NCI-H345 (cell line): ENCODE results near the gene CSNK2A1.
"Not testable (repeated sequence)": the region's sequence is repeated elsewhere in the genome, so short reads cannot be mapped to it uniquely, and the experiment has no call there.

ENCODE experiments used
- DNase-seq: peaks from one replicate; lab custom pipeline; 2025; lab: John Stamatoyannopoulos, UW

CSNK2A1 gene

DNA sequence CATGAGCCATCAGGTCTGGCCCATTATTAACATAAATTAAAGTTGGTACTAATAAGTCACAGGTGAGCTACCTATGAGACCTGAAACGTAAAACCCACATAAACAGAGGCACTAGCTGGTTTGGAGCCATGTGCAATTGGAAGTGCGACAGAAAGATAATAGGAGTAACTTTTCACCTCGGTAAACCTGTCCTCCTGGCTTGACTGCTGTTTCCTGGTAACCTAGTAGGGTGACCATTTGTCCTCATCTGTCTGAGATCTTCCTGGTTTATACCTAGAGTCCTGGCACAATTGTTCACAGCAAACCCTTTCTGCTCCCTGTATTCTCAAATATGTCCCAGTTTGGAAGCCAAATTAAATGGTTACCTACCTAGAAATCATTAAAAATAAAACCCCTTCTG, 88.6 kb downstream of the CSNK2A1 start:
- DNase-seq = no peak

GRCh38 chr20:452021-452420, 91.6 kb downstream of the CSNK2A1 start:
- DNase-seq = not testable (repeated sequence)

DNA sequence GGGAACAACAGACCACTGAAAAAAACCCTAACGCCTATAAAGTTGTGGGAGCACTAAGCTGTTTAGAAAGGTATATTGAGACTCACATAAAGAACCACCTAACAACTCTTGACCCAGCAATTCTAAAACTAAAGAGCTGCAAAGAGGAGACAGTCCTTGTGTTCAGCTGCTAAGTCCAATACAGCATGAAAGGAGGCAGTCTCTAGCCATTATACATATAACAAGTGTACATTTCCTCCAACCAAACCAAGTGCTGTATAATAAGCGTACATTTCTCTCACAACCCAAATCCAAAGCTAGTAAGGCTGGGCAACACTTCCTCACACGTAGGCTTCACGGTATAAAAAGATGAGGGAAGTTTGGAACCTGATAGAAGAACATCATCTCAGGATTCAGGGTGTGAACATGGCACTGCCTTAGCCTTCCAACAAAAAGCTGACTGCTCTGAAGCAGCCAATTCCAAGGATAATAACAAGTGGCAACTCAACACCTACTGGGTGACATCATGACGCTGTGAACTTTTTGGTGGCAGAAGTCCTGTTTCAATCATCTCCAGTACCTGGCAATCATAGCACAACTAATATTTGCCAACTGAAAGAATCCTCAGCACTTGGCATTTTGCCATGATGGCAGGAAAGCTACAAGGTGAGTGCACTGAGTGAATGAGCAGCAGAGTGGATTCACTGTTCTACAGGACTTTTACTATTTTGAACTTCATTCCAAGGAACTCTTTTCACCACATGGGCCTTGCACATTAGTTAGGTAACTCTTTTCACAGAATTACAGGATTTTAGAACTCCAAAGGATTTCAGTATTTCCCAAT, 97.9 kb downstream of the CSNK2A1 start:
- DNase-seq = no peak

DNA sequence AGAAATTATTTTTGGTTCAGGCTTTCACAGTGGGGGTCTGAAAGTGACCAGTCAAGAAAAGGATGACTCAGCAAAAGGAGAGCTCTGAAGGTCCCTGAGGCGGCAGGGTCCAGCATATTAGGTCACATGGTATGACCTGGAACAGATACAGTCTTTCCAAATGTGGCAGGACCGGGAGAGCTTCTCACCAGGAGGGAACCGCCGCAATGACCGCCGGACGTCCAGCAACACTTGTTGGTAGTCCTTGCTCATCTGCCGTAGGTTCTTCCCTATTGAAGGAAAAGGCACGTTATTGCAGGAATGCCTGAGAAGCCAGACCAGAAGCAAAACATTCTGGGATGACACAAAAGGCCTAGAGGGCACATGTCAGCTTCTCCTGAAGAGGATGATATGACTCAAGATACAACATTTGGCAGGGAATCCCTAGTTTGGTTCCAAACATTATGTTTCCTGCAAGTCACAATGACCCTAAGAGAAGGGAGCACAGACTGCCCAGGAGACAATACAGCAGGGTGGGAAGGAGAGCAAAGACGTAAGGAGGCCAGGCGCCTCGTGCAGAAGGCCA, 98.6 kb downstream of the CSNK2A1 start:
- DNase-seq = no peak

- no peak for DNase-seq
Observed at GRCh38 chr20:444117-444516, 99.5 kb downstream of the CSNK2A1 start.

GRCh38 chr20:443223-443775, 100.3 kb downstream of the CSNK2A1 start:
- no peak for DNase-seq

DNA sequence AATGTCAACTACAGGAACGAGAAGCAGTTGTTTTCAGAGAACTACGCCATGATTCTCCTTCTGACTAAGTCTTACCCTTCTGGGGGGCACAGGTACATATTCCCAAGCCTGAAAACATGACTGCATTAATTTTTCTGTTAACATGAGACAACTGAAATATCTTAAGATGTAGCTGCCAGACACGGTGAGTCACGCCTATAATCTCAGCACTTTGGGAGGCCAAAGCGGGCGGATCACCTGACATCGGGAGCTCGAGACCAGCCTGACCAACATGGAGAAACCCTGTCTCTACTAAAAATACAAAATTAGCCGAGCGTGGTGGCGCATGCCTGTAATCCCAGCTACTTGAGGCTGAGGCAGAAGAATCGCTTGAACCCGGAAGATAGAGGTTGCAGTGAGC, 103.0 kb downstream of the CSNK2A1 start:
- no peak for DNase-seq

DNA sequence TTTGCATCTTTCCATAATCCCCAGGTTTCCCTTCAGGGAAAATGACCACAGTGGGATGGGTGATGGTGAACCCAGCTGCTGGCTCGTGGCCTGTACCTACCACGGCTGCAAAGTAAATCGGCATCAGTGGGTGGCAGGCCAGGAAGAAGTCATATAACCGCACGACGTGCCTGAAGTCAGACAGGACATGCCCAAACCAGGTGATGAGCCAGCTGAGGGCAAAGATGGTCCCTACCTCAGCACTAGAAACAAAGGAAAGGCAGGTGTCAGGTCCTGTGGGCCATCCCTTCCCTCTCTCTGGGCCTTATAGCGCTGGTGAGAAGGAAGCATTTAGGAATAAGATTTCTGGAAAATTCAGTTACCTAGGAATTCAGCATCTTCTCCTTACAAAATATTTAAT, 103.4 kb downstream of the CSNK2A1 start:
- DNase-seq = no peak

- no peak for DNase-seq
Observed at GRCh38 chr20:438571-439469, 104.8 kb downstream of the CSNK2A1 start.

GRCh38 chr20:437787-438486, 105.7 kb downstream of the CSNK2A1 start:
- no peak for DNase-seq

- DNase-seq = no peak
Observed at GRCh38 chr20:436476-436875, 107.1 kb downstream of the CSNK2A1 start.

DNA sequence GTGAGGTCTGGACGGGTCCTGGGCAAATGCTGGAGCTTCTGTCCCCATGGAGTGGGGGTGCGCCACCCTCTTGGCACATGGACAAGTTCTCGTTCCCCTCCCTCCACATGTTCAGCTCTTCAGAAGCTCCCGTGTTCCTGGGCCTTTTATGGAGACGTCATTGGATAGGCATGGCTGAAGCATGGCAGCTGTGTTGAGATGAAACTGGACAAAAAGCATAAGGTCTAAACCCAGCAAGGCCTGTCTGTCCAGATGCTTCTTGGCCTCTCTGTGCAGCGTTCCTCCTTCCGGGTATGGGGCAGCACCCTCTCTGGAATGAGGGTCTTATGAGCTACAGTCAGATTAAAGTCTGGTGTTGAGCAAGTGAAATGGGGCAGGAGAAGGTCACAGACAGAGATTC, 108.0 kb downstream of the CSNK2A1 start:
- no peak for DNase-seq

DNA sequence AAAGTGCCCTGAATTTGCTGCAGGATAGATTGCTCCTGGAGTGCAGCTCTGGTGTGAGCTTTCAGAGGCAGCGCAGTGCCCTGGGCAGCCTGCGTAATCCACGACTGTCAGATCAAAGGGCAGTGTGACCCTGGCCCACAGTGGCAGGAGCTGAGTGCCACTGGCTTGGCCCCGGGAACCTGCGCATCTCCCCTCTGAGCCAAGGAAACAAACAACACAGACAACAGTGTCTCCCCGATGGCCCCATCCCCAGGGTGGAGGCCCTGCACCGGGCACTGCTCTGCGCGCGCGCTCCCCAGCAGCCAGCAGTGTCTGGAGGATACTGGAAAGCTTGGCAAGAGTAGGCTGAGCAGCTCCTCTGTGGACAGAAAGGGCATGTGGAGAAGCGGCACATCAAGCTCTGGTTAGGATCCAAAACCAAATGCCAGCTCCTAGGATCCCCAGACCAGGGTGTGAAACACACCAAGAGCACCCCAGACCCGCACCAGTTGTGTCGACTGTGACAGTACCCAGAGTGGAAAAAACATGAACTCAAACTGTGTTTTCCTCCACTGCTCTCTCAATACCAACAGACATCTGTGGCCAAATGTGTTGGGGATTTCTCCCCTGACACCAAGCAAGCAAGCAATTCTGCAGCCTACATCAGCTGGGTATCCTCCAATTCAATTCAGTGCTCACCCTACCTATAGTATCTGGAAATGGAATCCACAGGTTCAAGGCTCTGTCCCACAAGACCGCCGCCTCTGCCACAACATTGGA, 108.8 kb downstream of the CSNK2A1 start:
- DNase-seq = no peak

- no peak for DNase-seq
Observed at GRCh38 chr20:434221-434620, 109.4 kb downstream of the CSNK2A1 start.

- no peak for DNase-seq
Observed at GRCh38 chr20:433300-433975, 110.2 kb downstream of the CSNK2A1 start.

- DNase-seq = no peak
Observed at GRCh38 chr20:432677-433299, 110.8 kb downstream of the CSNK2A1 start.

- no peak for DNase-seq
Observed at GRCh38 chr20:432208-432607, 111.4 kb downstream of the CSNK2A1 start.

DNA sequence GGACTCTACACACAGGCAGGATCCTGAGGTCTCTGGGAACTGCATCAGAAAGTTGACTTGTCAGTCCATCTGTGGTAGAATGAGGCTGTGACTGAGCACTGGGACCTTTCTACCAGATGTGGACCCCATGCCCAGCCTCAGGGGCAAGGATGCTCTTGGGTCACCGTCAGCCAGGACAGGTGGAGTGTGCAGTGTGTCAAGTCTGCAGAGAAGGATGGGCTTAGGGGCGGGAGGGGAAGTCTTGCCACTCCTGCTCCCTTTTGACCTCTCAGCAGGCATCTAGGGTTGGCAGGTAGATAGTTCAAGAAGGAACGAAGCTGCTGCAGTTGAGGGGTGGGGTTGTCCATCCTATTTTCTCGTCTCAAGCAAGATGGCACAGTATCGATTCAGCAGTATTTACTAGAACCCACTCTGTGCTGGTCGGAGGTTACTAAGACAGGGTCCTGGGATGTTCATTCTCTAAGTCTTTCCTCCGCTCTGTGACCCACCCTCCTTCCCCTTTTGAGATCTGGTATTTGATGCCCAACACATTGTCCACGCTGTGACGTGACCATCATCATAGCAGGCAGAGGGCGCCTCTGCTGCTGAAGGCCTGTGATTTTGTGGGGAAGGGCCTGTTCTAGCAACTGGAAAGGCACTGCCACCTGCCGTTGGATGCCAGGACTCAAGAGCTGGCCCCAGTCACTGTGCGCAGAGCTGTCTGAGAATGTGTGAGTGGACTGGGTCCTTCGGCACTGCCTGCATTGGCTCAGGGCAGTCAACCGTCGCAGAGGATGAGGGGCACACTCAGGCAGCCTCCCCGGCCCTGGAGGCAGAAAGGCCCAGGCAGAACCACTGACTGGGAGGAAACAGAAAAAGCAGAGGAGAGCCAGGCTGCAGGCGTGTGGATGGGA, 112.3 kb downstream of the CSNK2A1 start:
- DNase-seq = peak; percentile 70
